MCF 10A (cell line): ENCODE data around the gene TMEM221. TPM values are rescaled to one million over a fixed set of nuclear protein-coding genes. Genes with fewer than 3 reads are reported as not detected.

Source experiments
- BruUV-seq: library from RNA; stranded (reverse); fragments of 400-500 nt; replicated peaks from 2 replicates; lab custom pipeline; 2021; lab: Mats Ljungman, UMichigan
- CTCF ChIA-PET: fragments of 300-600 bp; sonication (Branson Sonifier 250); formaldehyde crosslinking; extraction: SDS; loops from one replicate; lab custom pipeline; 2021; ENCODE audit warnings: antibody characterized with exemption, inconsistent platforms; lab: Yijun Ruan, JAX
- POLR2A ChIA-PET: fragments of 300-600, 350-650 bp; sonication (Branson Sonifier 250); formaldehyde crosslinking; extraction: SDS; loops from one replicate; lab custom pipeline; 2020; ENCODE audit warnings: antibody characterized with exemption, inconsistent platforms; lab: Yijun Ruan, JAX
- DNase-seq: peaks from one replicate; pipeline ENCODE4 v3.0.0-alpha.2; 2018; ENCODE audit not compliant: unreplicated experiment
- H3K27ac Mint-ChIP-seq: one replicate; pipeline ENCODE4 v1.8.0; 2022; ENCODE audit warnings: mild to moderate bottlenecking, low read depth, mixed read lengths; ENCODE audit not compliant: unreplicated experiment
- H3K27me3 Mint-ChIP-seq: one replicate; pipeline ENCODE4 v1.8.0; 2022; ENCODE audit warnings: mixed read lengths; ENCODE audit not compliant: insufficient read depth, unreplicated experiment
- H3K36me3 Mint-ChIP-seq: one replicate; pipeline ENCODE4 v1.8.0; 2022; ENCODE audit warnings: mild to moderate bottlenecking, moderate library complexity, mixed read lengths; ENCODE audit not compliant: insufficient read depth, unreplicated experiment
- H3K4me1 Mint-ChIP-seq: one replicate; pipeline ENCODE4 v1.8.0; 2022; ENCODE audit warnings: mixed read lengths; ENCODE audit not compliant: insufficient read depth, unreplicated experiment
- H3K4me3 Mint-ChIP-seq: one replicate; pipeline ENCODE4 v1.8.0; 2022; ENCODE audit warnings: mild to moderate bottlenecking, moderate library complexity, mixed read lengths; ENCODE audit not compliant: unreplicated experiment
- H3K9me3 Mint-ChIP-seq: one replicate; pipeline ENCODE4 v1.8.0; 2022; ENCODE audit warnings: mixed read lengths; ENCODE audit not compliant: unreplicated experiment
- CTCF ChIP-seq: fragments of 200-600 bp; IDR thresholded peaks from one replicate; pipeline ENCODE4 v1.8.0; 2022; ENCODE audit warnings: antibody characterized with exemption, mild to moderate bottlenecking; ENCODE audit not compliant: unreplicated experiment
- intact Hi-C: fragments of 100-400 bp; cut with micrococcal nuclease; formaldehyde crosslinking; loops from 2 replicates; pipeline ENCODE4 v1.14.1; 2022
- total RNA-seq: library from RNA; stranded (reverse); gene quantifications from 2 replicates; pipeline ENCODE4 v1.2.3, GENCODE V29; 2022

The TMEM221 gene
- total RNA-seq, 1 experiment from 2014 or later, result not detected

- peak overlapping the region; percentile 77 for H3K4me3 Mint-ChIP-seq
- CTCF ChIA-PET, result interaction anchor here (0.5 to 6.6 kb wide), 20 partner anchors 10 to 544 kb away, joined by 3 to 84 read pairs (median 3); partner anchors contain the start of genes PGLS and PLVAP
- H3K9me3 Mint-ChIP-seq, result no peaks in the 10 kb centered on the region
Observed at GRCh38 chr19:17389957-17390664, 58.4 kb downstream of the TMEM221 start.

GRCh38 chr19:17389288-17389687 is 59.2 kb downstream of the TMEM221 start:
- no peak for TF ChIP-seq CTCF
- DNase-seq, result no peak
- POLR2A ChIA-PET, result interaction anchor here (0.7 to 1.4 kb wide), 4 partner anchors 56 to 130 kb away, joined by 3 read pairs; partner anchors contain the start of gene DDA1
- Mint-ChIP-seq H3K27me3 (no peaks in the 10 kb centered on the region), H3K27ac (no peak overlapping the region), H3K4me3 (no peak overlapping the region), H3K4me1 (peaks cover 4% of the 10 kb centered on the region), H3K9me3 (no peaks in the 10 kb centered on the region), H3K36me3 (no peaks in the 10 kb centered on the region)
- CTCF ChIA-PET, result interaction anchor here (0.6 to 6.6 kb wide), 9 partner anchors 18 to 355 kb away, joined by 3 to 84 read pairs (median 5); no protein-coding TSS in a partner anchor
- intact Hi-C loops, result no loop called here
- no TSS peak for BruUV-seq

More at GRCh38 chr19:17389957-17390664, 58.4 kb downstream of the TMEM221 start:
- no peak for TF ChIP-seq CTCF
- Mint-ChIP-seq H3K27ac (no peak overlapping the region), H3K27me3 (no peaks in the 10 kb centered on the region), H3K36me3 (no peaks in the 10 kb centered on the region), H3K4me1 (peaks cover 6% of the 10 kb centered on the region)
- no peak for DNase-seq
- BruUV-seq, result no TSS peak
- POLR2A ChIA-PET, result interaction anchor here (1.4 kb wide), 2 partner anchors 57 to 131 kb away, joined by 3 read pairs; no protein-coding TSS in a partner anchor
- intact Hi-C loops, result loop anchor here (2.0 to 10.0 kb wide), 2 partner anchors 97 to 465 kb away; partner anchors contain the start of gene RPL18A

- ChIA-PET CTCF (interaction anchor here (0.5 to 6.6 kb wide), 36 partner anchors 8 to 658 kb away, joined by 3 to 84 read pairs (median 4); partner anchors contain the start of genes BST2, CCDC194 and DDA1), POLR2A (interaction anchor here (1.1 to 1.8 kb wide), 2 partner anchors 48 to 93 kb away, joined by 4 to 6 read pairs; no protein-coding TSS in a partner anchor)
- DNase-seq, result peak; percentile 72
- TF ChIP-seq CTCF, result peak; percentile 94
- H3K36me3 Mint-ChIP-seq, result no peaks in the 10 kb centered on the region
- intact Hi-C loops, result loop anchor here (1.0 kb wide), 2 partner anchors 40 to 93 kb away; no protein-coding TSS in a partner anchor
- BruUV-seq, result no TSS peak
- H3K27me3 Mint-ChIP-seq, result no peaks in the 10 kb centered on the region
- H3K9me3 Mint-ChIP-seq, result no peaks in the 10 kb centered on the region
- H3K27ac Mint-ChIP-seq, result no peak overlapping the region
- peaks cover 4% of the 10 kb centered on the region for H3K4me1 Mint-ChIP-seq
- no peak overlapping the region for H3K4me3 Mint-ChIP-seq
Observed at GRCh38 chr19:17385878-17386611, 62.4 kb downstream of the TMEM221 start.

Other genes starting within 250 kb of the TMEM221 start
- 29.9 and 47.9 TPM in 2 replicates for gene USE1, start 233.3 kb downstream of the TMEM221 start, total RNA-seq
- gene OCEL1, start 222.4 kb downstream of the TMEM221 start, total RNA-seq, result 13.7 and 14.3 TPM in 2 replicates
- gene NR2F6, start 202.7 kb downstream of the TMEM221 start, total RNA-seq, result 32.8 and 36.3 TPM in 2 replicates
- not detected in 2 replicates for gene USHBP1, start 183.9 kb downstream of the TMEM221 start, total RNA-seq
- 96.1 and 104 TPM in 2 replicates for gene BABAM1, start 181.2 kb downstream of the TMEM221 start, total RNA-seq
- 0.16 and 1.0 TPM in 2 replicates for gene ANKLE1, start 166.8 kb downstream of the TMEM221 start, total RNA-seq
- gene ABHD8, start 145.2 kb downstream of the TMEM221 start, total RNA-seq, result 4.1 and 6.4 TPM in 2 replicates
- 58.8 and 65.8 TPM in 2 replicates for gene MRPL34, start 142.8 kb downstream of the TMEM221 start, total RNA-seq
- gene DDA1, start 139.1 kb downstream of the TMEM221 start, total RNA-seq, result 57.4 and 60.4 TPM in 2 replicates
- gene ANO8, start 113.8 kb downstream of the TMEM221 start, total RNA-seq, result 13.0 and 14.5 TPM in 2 replicates
- gene GTPBP3, start 111.1 kb downstream of the TMEM221 start, total RNA-seq, result 24.8 and 27.9 TPM in 2 replicates
- gene PLVAP, start 71.3 kb downstream of the TMEM221 start, total RNA-seq, result not detected in 2 replicates
- gene CCDC194, start 54.5 kb downstream of the TMEM221 start, total RNA-seq, result 0.37 TPM in 1 of 2 replicates, not detected in the other
- gene BST2, start 43.0 kb downstream of the TMEM221 start, total RNA-seq, result 19.6 and 24.8 TPM in 2 replicates
- gene MVB12A, start 28.6 kb downstream of the TMEM221 start, total RNA-seq, result 47.7 and 51.1 TPM in 2 replicates
- gene NXNL1, start 12.3 kb upstream of the TMEM221 start, total RNA-seq, result not detected in 2 replicates
- gene SLC27A1, start 21.9 kb upstream of the TMEM221 start, total RNA-seq, result 3.4 and 5.0 TPM in 2 replicates
- 115 and 143 TPM in 2 replicates for gene PGLS, start 63.0 kb upstream of the TMEM221 start, total RNA-seq
- 103 and 107 TPM in 2 replicates for gene COLGALT1, start 107.0 kb upstream of the TMEM221 start, total RNA-seq
- 0.15 and 0.21 TPM in 2 replicates for gene UNC13A, start 239.7 kb upstream of the TMEM221 start, total RNA-seq